ENCODE results near the gene RPS29. TPM values are rescaled to one million over a fixed set of nuclear protein-coding genes. Genes with fewer than 3 reads are reported as not detected.

Gene RPS29
- total RNA-seq, 1 donor from 2014 or later: 1,393 TPM

GRCh38 chr14:49551569-49551968 is 34.6 kb downstream of the RPS29 start:
- Mint-ChIP-seq H3K4me1 (peaks cover 15% of the 10 kb centered on the region), H3K36me3 (ENCODE audit: low read depth) (no peaks in the 10 kb centered on the region)

DNA sequence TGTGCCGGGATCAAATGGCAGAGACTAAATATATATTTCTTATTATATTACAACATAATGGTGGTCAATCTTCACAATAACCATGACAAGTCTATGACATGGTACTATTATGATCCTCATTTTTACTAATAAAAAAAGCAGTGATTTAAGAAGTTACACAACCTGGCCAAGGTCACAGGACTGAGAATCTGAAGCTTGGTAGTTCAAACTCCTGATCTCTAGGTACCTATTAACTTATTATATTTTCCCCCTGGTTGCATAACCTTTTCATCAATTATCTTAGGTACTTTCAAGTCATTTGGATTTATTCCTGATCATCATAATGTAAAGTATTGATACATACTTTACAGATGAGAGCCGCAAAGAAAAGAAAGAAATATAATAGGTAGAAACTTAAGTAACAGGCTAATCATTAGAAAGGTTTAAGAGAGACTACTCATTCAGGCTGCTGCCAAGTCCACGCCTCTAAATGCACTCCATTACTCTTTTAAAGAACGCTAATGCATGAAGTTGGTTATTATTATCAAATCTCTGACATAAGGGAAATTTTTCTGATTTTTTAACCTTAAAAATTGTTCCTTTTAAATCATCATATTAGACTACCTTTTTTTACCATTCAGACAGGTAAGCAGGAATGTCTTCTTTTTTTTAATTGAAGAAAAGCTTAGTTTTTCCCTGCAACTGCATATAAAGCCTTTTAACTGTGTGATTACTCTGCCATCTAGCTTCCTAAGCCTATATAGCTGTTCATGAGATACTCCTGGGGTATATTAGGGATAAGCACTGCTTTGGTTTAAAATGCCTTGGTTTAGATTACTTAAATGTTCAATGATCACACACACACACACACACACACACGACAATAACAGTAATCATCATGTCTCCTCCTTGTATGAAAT is 35.6 kb downstream of the RPS29 start:
- no peak for DNase-seq (ENCODE audit: low read depth, low spot score)
- Mint-ChIP-seq H3K27ac (ENCODE audit: unreplicated experiment) (no peak overlapping the region), H3K4me3 (no peak overlapping the region), H3K36me3 (ENCODE audit: low read depth) (no peaks in the 10 kb centered on the region), H3K4me1 (peaks cover 15% of the 10 kb centered on the region), H3K9me3 (no peaks in the 10 kb centered on the region), H3K27me3 (ENCODE audit: low read depth) (no peaks in the 10 kb centered on the region)
- TF ChIP-seq CTCF (conservative IDR thresholded peaks at IDR 0.05): peak; percentile 57

More at GRCh38 chr14:49551569-49551968, 34.6 kb downstream of the RPS29 start:
- Mint-ChIP-seq H3K27me3 (ENCODE audit: low read depth) (no peaks in the 10 kb centered on the region), H3K27ac (ENCODE audit: unreplicated experiment) (no peak overlapping the region), H3K4me3 (no peak overlapping the region), H3K9me3 (no peaks in the 10 kb centered on the region)
- no peak for TF ChIP-seq CTCF (conservative IDR thresholded peaks at IDR 0.05)
- no peak for DNase-seq (ENCODE audit: low read depth, low spot score)

- H3K36me3 Mint-ChIP-seq (ENCODE audit: low read depth): no peaks in the 10 kb centered on the region
- no peak for TF ChIP-seq CTCF (conservative IDR thresholded peaks at IDR 0.05)
- no peaks in the 10 kb centered on the region for H3K27me3 Mint-ChIP-seq (ENCODE audit: low read depth)
- H3K27ac Mint-ChIP-seq (ENCODE audit: unreplicated experiment): no peak overlapping the region
- peaks cover 15% of the 10 kb centered on the region for H3K4me1 Mint-ChIP-seq
- H3K4me3 Mint-ChIP-seq: no peak overlapping the region
- no peaks in the 10 kb centered on the region for H3K9me3 Mint-ChIP-seq
- no peak for DNase-seq (ENCODE audit: low read depth, low spot score)
These were observed 36.3 kb downstream of the RPS29 start for GRCh38 chr14:49549881-49550280.

GRCh38 chr14:49549446-49549845 is 36.7 kb downstream of the RPS29 start:
- H3K27me3 Mint-ChIP-seq (ENCODE audit: low read depth): no peaks in the 10 kb centered on the region
- H3K4me1 Mint-ChIP-seq: peaks cover 15% of the 10 kb centered on the region
- no peak for TF ChIP-seq CTCF (conservative IDR thresholded peaks at IDR 0.05)
- no peaks in the 10 kb centered on the region for H3K9me3 Mint-ChIP-seq
- DNase-seq (ENCODE audit: low read depth, low spot score): no peak
- no peak overlapping the region for H3K27ac Mint-ChIP-seq (ENCODE audit: unreplicated experiment)
- no peak overlapping the region for H3K4me3 Mint-ChIP-seq
- no peaks in the 10 kb centered on the region for H3K36me3 Mint-ChIP-seq (ENCODE audit: low read depth)

DNA sequence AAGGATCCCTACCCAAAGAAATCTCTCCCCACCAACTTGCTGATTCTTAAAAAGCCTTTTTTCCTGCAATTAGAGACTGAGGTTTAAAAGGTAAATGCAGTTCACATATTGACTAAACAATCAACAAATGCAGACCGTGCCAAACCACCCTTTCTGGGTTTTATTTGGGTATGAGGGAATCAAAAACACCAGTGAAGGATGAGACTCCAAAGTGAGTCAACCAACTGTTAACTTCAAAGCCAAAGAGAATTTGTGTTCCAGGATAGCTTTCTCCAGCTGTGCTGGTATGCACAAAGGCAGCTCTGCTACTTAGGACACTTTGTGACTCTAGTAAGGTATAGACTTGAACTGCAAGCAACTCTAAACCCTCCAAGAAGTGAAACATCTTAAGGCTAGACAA is 39.4 kb downstream of the RPS29 start:
- TF ChIP-seq CTCF (conservative IDR thresholded peaks at IDR 0.05): no peak
- Mint-ChIP-seq H3K4me3 (no peak overlapping the region), H3K27ac (ENCODE audit: unreplicated experiment) (no peak overlapping the region), H3K9me3 (peaks cover 6% of the 10 kb centered on the region), H3K36me3 (ENCODE audit: low read depth) (peaks cover 3% of the 10 kb centered on the region), H3K27me3 (ENCODE audit: low read depth) (no peaks in the 10 kb centered on the region), H3K4me1 (peaks cover 15% of the 10 kb centered on the region)
- no peak for DNase-seq (ENCODE audit: low read depth, low spot score)
